Mucosa of descending colon (tissue), 3 donors: ENCODE measurements around the gene LTA. TPM values are rescaled to one million over a fixed set of nuclear protein-coding genes. Genes with fewer than 3 reads are reported as not detected.

Experiments used
- ATAC-seq: fragments of 200-7000 bp; cut with Tn5 transposase; one replicate; pipeline ENCODE4 v1.9.1; 2020; ENCODE audit warnings: mild to moderate bottlenecking, moderate library complexity
- DNase-seq, 3 donors: peaks; one replicate each; pipeline ENCODE4 v3.0.0-alpha.2; 2020
- H3K36me3 ChIP-seq: fragments of 200-600 bp; one replicate; pipeline ENCODE4 v1.8.0; 2021; ENCODE audit warnings: low read depth, mild to moderate bottlenecking
- H3K4me1 ChIP-seq: fragments of 200-600 bp; one replicate; pipeline ENCODE4 v1.8.0; 2021; ENCODE audit warnings: low read depth, mild to moderate bottlenecking
- H3K4me3 ChIP-seq: fragments of 200-600 bp; one replicate; pipeline ENCODE4 v1.8.0; 2021; ENCODE audit warnings: mild to moderate bottlenecking
- H3K9me3 ChIP-seq: fragments of 200-600 bp; one replicate; pipeline ENCODE4 v1.8.0; 2021; ENCODE audit warnings: mild to moderate bottlenecking
- CTCF ChIP-seq: fragments of 200-600 bp; IDR thresholded peaks from one replicate; pipeline ENCODE4 v1.8.0; 2022; ENCODE audit warnings: antibody characterized with exemption, mild to moderate bottlenecking
- intact Hi-C, 2 donors: fragments of 100-400 bp; cut with DNase I in 1 of 2; cut with micrococcal nuclease in 1 of 2; formaldehyde crosslinking; loops; one replicate each; pipeline versions ENCODE4 v1.11.0 to v1.11.1; 2022; cut with DNase I, micrococcal nuclease
- total RNA-seq, 3 donors: library from RNA; stranded (reverse); fragmentation: NEBNext Ultra II Directional in 2 of 3; extraction: Animal tissue kit (Norgen Biotek cat#: 25700) in 2 of 3; gene quantifications; one replicate each; pipeline versions ENCODE4 v1.2.1 to v1.2.4, GENCODE V29; 2021 to 2023
- donor health status: DM: no; HTN: no; CAD: no; lungs with moderate emphysema.
- donor health status: DM: no; HTN: no; CAD: no.
- donor health status: DM: no; HTN: yes; CAD: no.

Gene LTA
- total RNA-seq, 3 donors from 2014 or later: 0.20 to 0.22 TPM; not detected in 1

- intact Hi-C loops: no loop called here
- no peaks in the 10 kb centered on the region for H3K36me3 ChIP-seq
- peaks cover 3% of the 10 kb centered on the region for H3K4me1 ChIP-seq
- H3K9me3 ChIP-seq: no peaks in the 10 kb centered on the region
- DNase-seq (no peak), ATAC-seq (no peak)
- no peak for TF ChIP-seq CTCF
- no peak overlapping the region for H3K4me3 ChIP-seq
Measured at GRCh38 chr6:31569861-31570536, 2.1 kb upstream of the LTA start.

DNA sequence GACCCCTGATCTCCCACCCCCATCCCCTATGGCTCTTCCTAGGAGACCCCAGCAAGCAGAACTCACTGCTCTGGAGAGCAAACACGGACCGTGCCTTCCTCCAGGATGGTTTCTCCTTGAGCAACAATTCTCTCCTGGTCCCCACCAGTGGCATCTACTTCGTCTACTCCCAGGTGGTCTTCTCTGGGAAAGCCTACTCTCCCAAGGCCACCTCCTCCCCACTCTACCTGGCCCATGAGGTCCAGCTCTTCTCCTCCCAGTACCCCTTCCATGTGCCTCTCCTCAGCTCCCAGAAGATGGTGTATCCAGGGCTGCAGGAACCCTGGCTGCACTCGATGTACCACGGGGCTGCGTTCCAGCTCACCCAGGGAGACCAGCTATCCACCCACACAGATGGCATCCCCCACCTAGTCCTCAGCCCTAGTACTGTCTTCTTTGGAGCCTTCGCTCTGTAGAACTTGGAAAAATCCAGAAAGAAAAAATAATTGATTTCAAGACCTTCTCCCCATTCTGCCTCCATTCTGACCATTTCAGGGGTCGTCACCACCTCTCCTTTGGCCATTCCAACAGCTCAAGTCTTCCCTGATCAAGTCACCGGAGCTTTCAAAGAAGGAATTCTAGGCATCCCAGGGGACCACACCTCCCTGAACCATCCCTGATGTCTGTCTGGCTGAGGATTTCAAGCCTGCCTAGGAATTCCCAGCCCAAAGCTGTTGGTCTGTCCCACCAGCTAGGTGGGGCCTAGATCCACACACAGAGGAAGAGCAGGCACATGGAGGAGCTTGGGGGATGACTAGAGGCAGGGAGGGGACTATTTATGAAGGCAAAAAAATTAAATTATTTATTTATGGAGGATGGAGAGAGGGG lies 1.4 kb downstream of the LTA start:
- peaks cover 3% of the 10 kb centered on the region for H3K4me1 ChIP-seq
- H3K9me3 ChIP-seq: no peaks in the 10 kb centered on the region
- no peak for DNase-seq
- intact Hi-C loops: no loop called here
- no peak for ATAC-seq
- H3K36me3 ChIP-seq: no peaks in the 10 kb centered on the region
- TF ChIP-seq CTCF: no peak
- no peak overlapping the region for H3K4me3 ChIP-seq

DNA sequence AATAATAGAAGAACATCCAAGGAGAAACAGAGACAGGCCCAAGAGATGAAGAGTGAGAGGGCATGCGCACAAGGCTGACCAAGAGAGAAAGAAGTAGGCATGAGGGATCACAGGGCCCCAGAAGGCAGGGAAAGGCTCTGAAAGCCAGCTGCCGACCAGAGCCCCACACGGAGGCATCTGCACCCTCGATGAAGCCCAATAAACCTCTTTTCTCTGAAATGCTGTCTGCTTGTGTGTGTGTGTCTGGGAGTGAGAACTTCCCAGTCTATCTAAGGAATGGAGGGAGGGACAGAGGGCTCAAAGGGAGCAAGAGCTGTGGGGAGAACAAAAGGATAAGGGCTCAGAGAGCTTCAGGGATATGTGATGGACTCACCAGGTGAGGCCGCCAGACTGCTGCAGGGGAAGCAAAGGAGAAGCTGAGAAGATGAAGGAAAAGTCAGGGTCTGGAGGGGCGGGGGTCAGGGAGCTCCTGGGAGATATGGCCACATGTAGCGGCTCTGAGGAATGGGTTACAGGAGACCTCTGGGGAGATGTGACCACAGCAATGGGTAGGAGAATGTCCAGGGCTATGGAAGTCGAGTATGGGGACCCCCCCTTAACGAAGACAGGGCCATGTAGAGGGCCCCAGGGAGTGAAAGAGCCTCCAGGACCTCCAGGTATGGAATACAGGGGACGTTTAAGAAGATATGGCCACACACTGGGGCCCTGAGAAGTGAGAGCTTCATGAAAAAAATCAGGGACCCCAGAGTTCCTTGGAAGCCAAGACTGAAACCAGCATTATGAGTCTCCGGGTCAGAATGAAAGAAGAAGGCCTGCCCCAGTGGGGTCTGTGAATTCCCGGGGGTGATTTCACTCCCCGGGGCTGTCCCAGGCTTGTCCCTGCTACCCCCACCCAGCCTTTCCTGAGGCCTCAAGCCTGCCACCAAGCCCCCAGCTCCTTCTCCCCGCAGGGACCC lies 2.3 kb downstream of the LTA start:
- ATAC-seq: no peak
- intact Hi-C loops: no loop called here

GRCh38 chr6:31575335-31575901 lies 3.3 kb downstream of the LTA start, which contains the start of gene TNF:
Gene TNF, plus strand, starts transcription at chr6:31575565. Its CDS starts 177 bp downstream, at chr6:31575742.
- Histone ChIP-seq H3K4me1 (peaks cover under 1% of the 10 kb centered on the region), H3K36me3 (no peaks in the 10 kb centered on the region), H3K4me3 (peak within 1 kb of the TSS; percentile 6), H3K9me3 (no peaks in the 10 kb centered on the region)
- no peak for TF ChIP-seq CTCF
- intact Hi-C loops: no loop called here
- ATAC-seq (peak; percentile 54), DNase-seq (peak; percentile 55 to 75 (median 58))

More for the DNA sequence above, 2.3 kb downstream of the LTA start:
- Histone ChIP-seq H3K4me3 (no peak overlapping the region), H3K4me1 (no peaks in the 10 kb centered on the region), H3K9me3 (no peaks in the 10 kb centered on the region), H3K36me3 (no peaks in the 10 kb centered on the region)
- TF ChIP-seq CTCF: no peak
- DNase-seq: no peak
